SK-N-MC (cell line): ENCODE measurements around the gene NOX4.

Source experiments
- EZH2 ChIP-seq: fragments of 200-600 bp; sonication (generic); IDR thresholded peaks from one replicate; pipeline ENCODE4 v1.6.1; 2017; ENCODE audit warnings: antibody characterized with exemption
- POLR2AphosphoS5 ChIP-seq: IDR thresholded peaks from 2 replicates; pipeline ENCODE4 v1.6.1; 2012; ENCODE audit warnings: mild to moderate bottlenecking, low read depth, low read length, borderline replicate concordance

DNA sequence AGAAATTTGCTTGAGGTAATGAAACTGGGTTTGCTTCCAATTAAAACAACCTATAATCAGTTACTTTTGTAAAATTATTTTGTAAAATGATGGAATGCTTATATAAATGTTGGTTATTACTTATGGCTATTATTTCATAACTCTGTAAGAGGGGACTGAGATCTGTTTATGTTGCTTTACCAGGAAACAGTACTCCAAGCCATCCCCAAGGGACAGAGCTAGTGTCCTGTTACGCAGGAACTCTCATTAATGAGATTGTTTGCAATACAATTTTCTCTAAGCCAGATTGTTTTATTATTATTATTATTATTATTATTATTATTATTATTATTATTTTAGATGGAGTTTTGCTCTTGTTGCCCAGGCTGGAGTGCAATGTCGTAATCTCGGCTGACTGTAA lies 2.3 kb upstream of the NOX4 start:
- TF ChIP-seq EZH2: no peak
- TF ChIP-seq POLR2AphosphoS5: no peak
